ENCODE results near the gene CADPS2. TPM values are rescaled to one million over a fixed set of nuclear protein-coding genes. Genes with fewer than 3 reads are reported as not detected.

CADPS2 gene
- total RNA-seq, 1 experiment from 2014 or later, result 12.2 TPM

GRCh38 chr7:122339145-122339904 lies 546.9 kb downstream of the CADPS2 start:
- TF ChIP-seq ZBTB43 (CRISPR knock-in tag; IDR thresholded peaks at IDR 0.05) (no peak), E2F4 (CRISPR knock-in tag; IDR thresholded peaks at IDR 0.05; ENCODE audit: borderline replicate concordance, low read depth) (no peak), HMGXB4 (CRISPR knock-in tag; IDR thresholded peaks at IDR 0.05) (no peak)
- H3K4me1 Mint-ChIP-seq, result peaks cover 32% of the 10 kb centered on the region
- no peaks in the 10 kb centered on the region for H3K36me3 Mint-ChIP-seq
- CTCF ChIA-PET, result interaction anchor here (0.9 kb wide), 1 partner anchor 9 kb away, joined by 4 read pairs; no protein-coding TSS in a partner anchor
- DNase-seq (ENCODE audit: low spot score) (no peak), ATAC-seq (no peak)
- peaks cover 21% of the 10 kb centered on the region for H3K27me3 Mint-ChIP-seq (ENCODE audit: low read depth)
- H3K9me3 Mint-ChIP-seq, result no peaks in the 10 kb centered on the region
- no peak overlapping the region for H3K4me3 Mint-ChIP-seq
- H3K27ac Mint-ChIP-seq, result no peak overlapping the region
- POLR2A ChIA-PET, result no interaction called here

- Mint-ChIP-seq H3K4me1 (peaks cover 20% of the 10 kb centered on the region), H3K36me3 (no peaks in the 10 kb centered on the region), H3K27me3 (ENCODE audit: low read depth) (peaks cover 21% of the 10 kb centered on the region), H3K27ac (0 out of 2 replicates have a peak overlapping the region, but pooled peaks have one; percentile 7), H3K9me3 (no peaks in the 10 kb centered on the region), H3K4me3 (no peak overlapping the region)
- TF ChIP-seq SMAD4 (CRISPR knock-in tag; IDR thresholded peaks at IDR 0.05) (no peak), ELF4 (CRISPR knock-in tag; IDR thresholded peaks at IDR 0.05; ENCODE audit: low read depth) (no peak), ZNF416 (CRISPR knock-in tag; IDR thresholded peaks at IDR 0.05) (no peak), MAX (CRISPR knock-in tag; IDR thresholded peaks at IDR 0.05) (no peak), ZNF425 (CRISPR knock-in tag; conservative IDR thresholded peaks at IDR 0.05) (no peak), EMX1 (CRISPR knock-in tag; IDR thresholded peaks at IDR 0.05) (no peak), ZBTB43 (CRISPR knock-in tag; IDR thresholded peaks at IDR 0.05) (no peak), ZNF281 (CRISPR knock-in tag; IDR thresholded peaks at IDR 0.05) (no peak), CREB1 (CRISPR knock-in tag; IDR thresholded peaks at IDR 0.05) (no peak), ZNF121 (CRISPR knock-in tag; IDR thresholded peaks at IDR 0.05) (no peak), TEAD4 (CRISPR knock-in tag; IDR thresholded peaks at IDR 0.05) (no peak), SP1 (CRISPR knock-in tag; conservative IDR thresholded peaks at IDR 0.05) (no peak), ATF6 (CRISPR knock-in tag; IDR thresholded peaks at IDR 0.05) (no peak), ZNF219 (CRISPR knock-in tag; IDR thresholded peaks at IDR 0.05; ENCODE audit: borderline replicate concordance) (no peak)
- POLR2A ChIA-PET, result no interaction called here
- no peak for DNase-seq (ENCODE audit: low spot score)
- peak; percentile 47 for ATAC-seq
- CTCF ChIA-PET, result interaction anchor here (1.4 to 1.6 kb wide), 2 partner anchors 79 to 118 kb away, joined by 3 to 5 read pairs; no protein-coding TSS in a partner anchor
Observed at GRCh38 chr7:122337011-122337410, 549.2 kb downstream of the CADPS2 start.

Measured in WTC11 (cell line).